ENCODE data around the gene AGFG1. TPM values are rescaled to one million over a fixed set of nuclear protein-coding genes. Genes with fewer than 3 reads are reported as not detected.
A peak's percentile ranks its signal among the peaks of the same experiment; 100 is the strongest.

The AGFG1 gene
- polyA plus RNA-seq, 3 donors, result 63.1 to 79.2 (median 73.4) TPM

- DNase-seq (ENCODE audit: extremely low read depth in 1 of 11, low read depth in 9 of 11, low spot score in 4 of 11), result no peak
Measured at GRCh38 chr2:227454323-227454860, 17.6 kb upstream of the AGFG1 start.

GRCh38 chr2:227455200-227455599, 16.8 kb upstream of the AGFG1 start:
- no peak for DNase-seq (ENCODE audit: extremely low read depth in 1 of 11, low read depth in 9 of 11, low spot score in 4 of 11)

- no peak for DNase-seq (ENCODE audit: extremely low read depth in 1 of 11, low read depth in 9 of 11, low spot score in 4 of 11)
Measured at GRCh38 chr2:227456102-227456501, 15.9 kb upstream of the AGFG1 start.

GRCh38 chr2:227456772-227457171, 15.2 kb upstream of the AGFG1 start:
- no peak for DNase-seq (ENCODE audit: extremely low read depth in 1 of 11, low read depth in 9 of 11, low spot score in 4 of 11)

GRCh38 chr2:227460070-227460485, 11.9 kb upstream of the AGFG1 start:
- DNase-seq (ENCODE audit: extremely low read depth in 1 of 11, low read depth in 9 of 11, low spot score in 4 of 11), result no peak

GRCh38 chr2:227460833-227461232, 11.1 kb upstream of the AGFG1 start:
- DNase-seq (ENCODE audit: extremely low read depth in 1 of 11, low read depth in 9 of 11, low spot score in 4 of 11), result no peak

GRCh38 chr2:227461811-227462461, 10.0 kb upstream of the AGFG1 start:
- DNase-seq (ENCODE audit: extremely low read depth in 1 of 11, low read depth in 9 of 11, low spot score in 4 of 11), result no peak

GRCh38 chr2:227462462-227462951, 9.4 kb upstream of the AGFG1 start:
- no peak for DNase-seq (ENCODE audit: extremely low read depth in 1 of 11, low read depth in 9 of 11, low spot score in 4 of 11)

- no peak for DNase-seq (ENCODE audit: extremely low read depth in 1 of 11, low read depth in 9 of 11, low spot score in 4 of 11)
Measured at GRCh38 chr2:227462972-227463931, 8.7 kb upstream of the AGFG1 start.

- no peak for DNase-seq (ENCODE audit: extremely low read depth in 1 of 11, low read depth in 9 of 11, low spot score in 4 of 11)
Measured at GRCh38 chr2:227464361-227464760, 7.6 kb upstream of the AGFG1 start.

GRCh38 chr2:227464851-227465250, 7.1 kb upstream of the AGFG1 start:
- DNase-seq (ENCODE audit: extremely low read depth in 1 of 11, low read depth in 9 of 11, low spot score in 4 of 11), result no peak

- no peak for DNase-seq (ENCODE audit: extremely low read depth in 1 of 11, low read depth in 9 of 11, low spot score in 4 of 11)
Measured at GRCh38 chr2:227466887-227467600, 4.9 kb upstream of the AGFG1 start.

- DNase-seq (ENCODE audit: extremely low read depth in 1 of 11, low read depth in 9 of 11, low spot score in 4 of 11), result no peak
Measured at GRCh38 chr2:227471412-227471811, 544 bp upstream of the AGFG1 start.

GRCh38 chr2:227472265-227473121, 537 bp downstream of the AGFG1 start:
- peak in 6 of 11 donors; percentile 24 to 42 (median 32) for DNase-seq (ENCODE audit: extremely low read depth in 1 of 11, low read depth in 9 of 11, low spot score in 4 of 11)

GRCh38 chr2:227473122-227473461, 1.1 kb downstream of the AGFG1 start:
- no peak for DNase-seq (ENCODE audit: extremely low read depth in 1 of 11, low read depth in 9 of 11, low spot score in 4 of 11)

- no peak for DNase-seq (ENCODE audit: extremely low read depth in 1 of 11, low read depth in 9 of 11, low spot score in 4 of 11)
Measured at GRCh38 chr2:227473806-227474205, 1.9 kb downstream of the AGFG1 start.

GRCh38 chr2:227474410-227474809, 2.5 kb downstream of the AGFG1 start:
- no peak for DNase-seq (ENCODE audit: extremely low read depth in 1 of 11, low read depth in 9 of 11, low spot score in 4 of 11)

GRCh38 chr2:227477291-227477690, 5.3 kb downstream of the AGFG1 start:
- DNase-seq (ENCODE audit: extremely low read depth in 1 of 11, low read depth in 9 of 11, low spot score in 4 of 11), result no peak

All from renal cortex interstitium (tissue), 11 donors.